Testis (tissue), 3 donors: ENCODE data around the gene EFNA2. TPM values are rescaled to one million over a fixed set of nuclear protein-coding genes. Genes with fewer than 3 reads are reported as not detected.

Experiments used
- DNase-seq: peaks from one replicate; pipeline ENCODE4 v3.0.0-alpha.2; 2019
- H3K27ac ChIP-seq, 2 donors: fragments of 200-600 bp; sonication (generic); one replicate each; pipeline ENCODE4 v1.5.1; 2019
- H3K27me3 ChIP-seq: fragments of 200-600 bp; sonication (generic); one replicate; pipeline ENCODE4 v1.5.1; 2019
- H3K36me3 ChIP-seq: fragments of 200-600 bp; sonication (generic); one replicate; pipeline ENCODE4 v1.5.1; 2017; ENCODE audit warnings: low read depth; ENCODE audit errors: missing control alignments
- H3K4me1 ChIP-seq: fragments of 200-600 bp; sonication (generic); one replicate; pipeline ENCODE4 v1.5.1; 2019
- H3K4me3 ChIP-seq, 2 donors: fragments of 200-600 bp; sonication (generic); one replicate each; pipeline ENCODE4 v1.5.1; 2017 to 2019
- H3K9me3 ChIP-seq: fragments of 200-600 bp; sonication (generic); one replicate; pipeline ENCODE4 v1.5.1; 2017
- POLR2A ChIP-seq: fragments of 450-650 bp; IDR thresholded peaks from one replicate; pipeline ENCODE4 v1.6.1; 2017; ENCODE audit warnings: antibody characterized with exemption, mild to moderate bottlenecking, moderate library complexity
- WGBS, 2 donors: methylation state at CpG; one replicate each; pipeline ENCODE4 v1.1.5; 2018; 5-methylcytosine and 5-hydroxymethylcytosine counted together
- intact Hi-C: fragments of 100-400 bp; cut with DNase I; formaldehyde crosslinking; loops from one replicate; pipeline ENCODE4 v1.15.1; 2023; ENCODE audit warnings: low total_unique reads
- polyA plus RNA-seq: library from polyadenylated mRNA; stranded (reverse); fragments of 350-450 nt; fragmentation: Illumina TruSeq; extraction: RNeasy Lipid Tissue Mini Kit (QIAGEN cat#74804); gene quantifications from one replicate; pipeline ENCODE4 v1.2.3, GENCODE V29; 2014; ENCODE audit warnings: low read depth, low replicate concordance; ENCODE audit not compliant: insufficient read depth
- total RNA-seq, 2 donors: library from RNA; depleted of rRNA; stranded (reverse); fragments of >200 nt; gene quantifications; one replicate each; pipeline ENCODE4 v1.2.3, GENCODE V29; 2016
- TF ChIP-seq, protein P1 (sequence below), 3 experiments: fragments of 450-650 bp in 2 of 3; fragments of 200-600 bp in 1 of 3; sonication (generic) in 1 of 3; IDR thresholded peaks; one replicate each; pipeline ENCODE4 v1.5.1; 2016 to 2019; ENCODE audit warnings: antibody characterized with exemption in 3 of 3, mild to moderate bottlenecking in 2 of 3, moderate library complexity in 1 of 3

The EFNA2 gene
- total and polyA plus RNA-seq, 3 donors from 2014 or later: 0.61 to 2.9 (median 1.5) TPM

DNA sequence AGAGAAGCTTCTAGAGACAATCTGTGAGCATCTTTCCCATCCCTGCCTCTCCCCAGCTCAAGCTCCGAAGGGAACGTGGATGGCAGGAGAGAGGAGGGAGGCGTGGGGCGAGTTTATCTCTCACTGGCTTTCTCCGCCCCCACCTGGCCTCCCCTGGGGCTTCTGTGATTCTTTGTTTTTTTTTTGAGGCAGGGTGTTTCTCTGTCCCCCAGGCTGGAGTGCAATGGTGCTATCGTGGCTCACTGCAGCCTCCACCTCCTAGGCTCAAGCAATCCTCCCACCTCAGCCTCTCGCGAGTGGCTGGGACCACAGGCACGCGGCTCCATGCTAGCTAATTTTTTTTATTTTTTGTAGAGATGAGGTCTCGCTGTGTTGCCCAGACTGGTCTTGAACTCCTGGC is 23.0 kb downstream of the EFNA2 start:
- Histone ChIP-seq H3K4me3 (no peak overlapping the region), H3K4me1 (no peaks in the 10 kb centered on the region), H3K9me3 (no peaks in the 10 kb centered on the region), H3K27ac (no peak overlapping the region), H3K36me3 (no peaks in the 10 kb centered on the region), H3K27me3 (no peaks in the 10 kb centered on the region)
- no peak for DNase-seq
- TF ChIP-seq, protein P1, sequence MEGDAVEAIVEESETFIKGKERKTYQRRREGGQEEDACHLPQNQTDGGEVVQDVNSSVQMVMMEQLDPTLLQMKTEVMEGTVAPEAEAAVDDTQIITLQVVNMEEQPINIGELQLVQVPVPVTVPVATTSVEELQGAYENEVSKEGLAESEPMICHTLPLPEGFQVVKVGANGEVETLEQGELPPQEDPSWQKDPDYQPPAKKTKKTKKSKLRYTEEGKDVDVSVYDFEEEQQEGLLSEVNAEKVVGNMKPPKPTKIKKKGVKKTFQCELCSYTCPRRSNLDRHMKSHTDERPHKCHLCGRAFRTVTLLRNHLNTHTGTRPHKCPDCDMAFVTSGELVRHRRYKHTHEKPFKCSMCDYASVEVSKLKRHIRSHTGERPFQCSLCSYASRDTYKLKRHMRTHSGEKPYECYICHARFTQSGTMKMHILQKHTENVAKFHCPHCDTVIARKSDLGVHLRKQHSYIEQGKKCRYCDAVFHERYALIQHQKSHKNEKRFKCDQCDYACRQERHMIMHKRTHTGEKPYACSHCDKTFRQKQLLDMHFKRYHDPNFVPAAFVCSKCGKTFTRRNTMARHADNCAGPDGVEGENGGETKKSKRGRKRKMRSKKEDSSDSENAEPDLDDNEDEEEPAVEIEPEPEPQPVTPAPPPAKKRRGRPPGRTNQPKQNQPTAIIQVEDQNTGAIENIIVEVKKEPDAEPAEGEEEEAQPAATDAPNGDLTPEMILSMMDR (IDR thresholded peaks at IDR 0.05): no peak
- TF ChIP-seq POLR2A: no peak
- intact Hi-C loops: no loop called here
- WGBS, 2 donors: 36 to 48% methylated on average over 11 of the region's 11 CpGs

DNA sequence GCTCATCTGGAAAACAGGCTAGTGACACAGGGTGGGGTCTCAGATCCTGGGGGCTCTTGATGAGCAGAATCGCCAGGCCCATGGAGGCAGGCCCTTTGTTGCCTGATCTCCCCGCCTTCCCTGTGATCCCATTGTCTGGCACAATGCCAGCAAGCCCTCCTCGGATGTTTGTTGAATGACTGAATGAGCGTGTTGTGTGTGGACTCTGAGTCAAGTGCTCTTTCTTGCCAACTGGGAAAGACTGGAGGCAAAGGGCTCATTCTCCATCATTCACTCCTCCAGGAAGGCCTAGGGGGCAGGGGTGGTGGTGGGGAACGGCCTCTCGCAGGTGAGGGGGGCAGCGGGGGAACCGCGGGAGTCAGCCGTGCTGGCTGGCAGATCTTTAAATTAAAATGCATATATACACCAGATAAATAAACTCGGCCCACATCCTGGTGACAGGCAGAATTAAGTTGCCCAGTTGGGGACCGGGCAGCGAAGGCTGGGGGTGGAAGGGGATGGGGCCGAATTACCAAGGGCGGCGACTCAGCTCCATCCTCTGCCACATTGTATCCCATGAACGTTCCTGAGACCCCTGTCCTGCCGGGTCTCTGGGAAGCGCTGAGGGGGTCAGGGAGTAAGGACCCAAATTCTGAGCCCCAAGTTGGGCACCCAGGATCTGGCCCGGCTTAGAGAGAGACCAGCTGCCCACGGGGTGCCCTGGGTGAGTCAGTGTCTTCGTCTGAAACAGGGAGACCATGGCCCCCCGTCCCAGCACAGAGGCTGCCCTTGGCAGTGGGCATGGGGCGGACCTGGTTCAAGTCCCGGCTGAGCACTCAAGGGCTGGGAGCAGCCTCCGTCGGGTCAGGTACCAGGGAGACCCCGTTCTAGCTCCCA is 24.5 kb downstream of the EFNA2 start:
- H3K9me3 ChIP-seq: no peaks in the 10 kb centered on the region
- WGBS, 2 donors: 69 to 74% methylated on average over 19 to 28 of the region's 28 CpGs
- H3K27ac ChIP-seq: no peak overlapping the region
- intact Hi-C loops: no loop called here
- no peak overlapping the region for H3K4me3 ChIP-seq
- no peaks in the 10 kb centered on the region for H3K27me3 ChIP-seq
- H3K36me3 ChIP-seq: no peaks in the 10 kb centered on the region
- H3K4me1 ChIP-seq: no peaks in the 10 kb centered on the region
- DNase-seq: no peak
- TF ChIP-seq, protein P1 (IDR thresholded peaks at IDR 0.05): no peak
- TF ChIP-seq POLR2A: no peak

DNA sequence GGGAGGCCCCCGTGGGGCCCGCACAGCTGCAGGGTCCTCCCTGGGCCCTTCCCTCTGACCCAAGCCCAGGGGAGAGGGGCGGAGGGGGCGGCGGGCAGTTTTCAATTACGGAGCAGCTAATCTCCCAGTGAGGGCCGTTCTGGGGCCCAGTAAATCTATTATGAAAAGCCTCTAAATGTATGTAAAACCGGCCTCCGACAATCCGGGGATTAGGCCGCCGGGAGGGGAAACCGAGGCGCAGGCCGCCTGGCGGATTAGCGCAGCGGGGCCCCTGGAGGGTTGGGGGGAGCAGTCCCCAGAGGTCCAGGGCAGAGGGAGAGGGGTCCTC is 25.1 kb downstream of the EFNA2 start:
- Histone ChIP-seq H3K36me3 (no peaks in the 10 kb centered on the region), H3K27me3 (no peaks in the 10 kb centered on the region), H3K4me1 (no peaks in the 10 kb centered on the region), H3K9me3 (no peaks in the 10 kb centered on the region), H3K4me3 (no peak overlapping the region), H3K27ac (no peak overlapping the region)
- no peak for DNase-seq
- 81 to 83% methylated on average over 13 to 18 of the region's 18 CpGs for WGBS, 2 donors
- TF ChIP-seq, protein P1 (IDR thresholded peaks at IDR 0.05): no peak
- no peak for TF ChIP-seq POLR2A
- intact Hi-C loops: no loop called here

DNA sequence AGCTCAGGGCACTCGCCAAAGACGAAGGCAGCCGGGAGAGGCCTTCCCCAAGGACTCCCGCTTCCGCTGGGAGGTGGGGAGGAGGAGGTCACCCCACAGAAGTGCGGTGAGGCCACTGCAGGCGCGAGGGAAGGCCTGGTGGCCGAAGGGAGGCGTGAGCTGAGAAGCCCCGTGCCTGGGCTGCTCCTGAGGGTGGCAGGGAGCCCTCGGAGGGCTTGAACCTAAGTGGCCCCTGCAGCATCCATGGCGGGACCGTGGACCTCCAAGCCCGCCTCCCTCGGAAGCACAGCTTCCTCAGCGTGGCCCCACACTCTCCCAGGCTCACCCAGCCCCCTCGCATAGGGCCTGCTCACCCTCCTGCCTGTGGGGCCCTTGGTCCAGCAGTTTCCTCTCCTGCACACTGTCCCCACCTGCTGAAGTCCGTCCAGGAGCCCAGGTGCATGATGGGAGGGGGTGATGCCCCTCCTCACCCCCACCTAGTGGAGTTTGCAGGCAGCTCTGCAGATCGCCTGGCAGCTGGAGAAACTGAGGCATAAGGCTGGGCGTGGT is 25.9 kb downstream of the EFNA2 start:
- intact Hi-C loops: no loop called here
- 73 to 82% methylated on average over 16 to 17 of the region's 21 CpGs for WGBS, 2 donors
- no peaks in the 10 kb centered on the region for H3K27me3 ChIP-seq
- no peak for DNase-seq
- no peaks in the 10 kb centered on the region for H3K36me3 ChIP-seq
- no peaks in the 10 kb centered on the region for H3K4me1 ChIP-seq
- H3K27ac ChIP-seq: no peak overlapping the region
- TF ChIP-seq, protein P1 (IDR thresholded peaks at IDR 0.05): no peak
- no peak for TF ChIP-seq POLR2A
- no peak overlapping the region for H3K4me3 ChIP-seq
- H3K9me3 ChIP-seq: no peaks in the 10 kb centered on the region
